CD14-positive monocyte (primary cell): Measurements from ENCODE around the gene FKBP5. TPM values are rescaled to one million over a fixed set of nuclear protein-coding genes. Genes with fewer than 3 reads are reported as not detected.
"Not testable (repeated sequence)": the region's sequence is repeated elsewhere in the genome, so short reads cannot be mapped to it uniquely, and the experiment has no call there.

Experiments
- DNase-seq, 3 donors: peaks; one replicate each; pipeline ENCODE4 v3.0.0-alpha.2; 2011 to 2022
- H2AFZ ChIP-seq: 2 replicates; pipeline ENCODE4 v1.6.0; 2012; ENCODE audit warnings: mild to moderate bottlenecking, low read depth, low read length, inconsistent platforms; ENCODE audit not compliant: insufficient read depth, poor library complexity, severe bottlenecking
- H3K27ac ChIP-seq, 2 donors: 1 replicate in 1 of 2; 2 replicates in 1 of 2; pipeline ENCODE4 v1.5.1; 2012 to 2013; ENCODE audit warnings: low read length in 2 of 2, control low read depth in 1 of 2, inconsistent platforms in 1 of 2, low read depth in 1 of 2, mild to moderate bottlenecking in 1 of 2
- H3K27me3 ChIP-seq, 2 donors: one replicate each; pipeline versions ENCODE4 v1.6.0 to v1.6.1; 2011 to 2013; ENCODE audit warnings: low read length in 2 of 2; ENCODE audit not compliant: control insufficient read depth in 2 of 2, insufficient read depth in 2 of 2
- H3K36me3 ChIP-seq, 2 donors: replicated peaks in 1 of 2; 1 replicate in 1 of 2; 2 replicates in 1 of 2; pipeline versions ENCODE4 v1.5.1 to v1.6.1; 2012 to 2013; ENCODE audit warnings: low read length in 2 of 2, control low read depth in 1 of 2, inconsistent platforms in 1 of 2, mild to moderate bottlenecking in 1 of 2; ENCODE audit not compliant: insufficient read depth in 2 of 2, control insufficient read depth in 1 of 2
- H3K4me1 ChIP-seq, 2 donors: 1 replicate in 1 of 2; 2 replicates in 1 of 2; pipeline versions ENCODE4 v1.5.1 to v1.6.1; 2012 to 2013; ENCODE audit warnings: low read length in 2 of 2, control low read depth in 1 of 2, inconsistent platforms in 1 of 2, mild to moderate bottlenecking in 1 of 2, moderate library complexity in 1 of 2; ENCODE audit not compliant: insufficient read depth in 2 of 2, control insufficient read depth in 1 of 2
- H3K4me2 ChIP-seq: replicated peaks from 2 replicates; pipeline ENCODE3; 2012; ENCODE audit warnings: low read length, moderate library complexity, mild to moderate bottlenecking; ENCODE audit not compliant: poor library complexity, severe bottlenecking; ENCODE audit errors: extremely low read depth
- H3K4me3 ChIP-seq, 3 experiments: fragments of 200-600 bp in 1 of 3; sonication (generic) in 1 of 3; replicated peaks in 1 of 3; 1 replicate in 2 of 3; 2 replicates in 1 of 3; pipeline ENCODE4 v1.5.1; 2011 to 2013; ENCODE audit warnings: low read length in 3 of 3, mild to moderate bottlenecking in 3 of 3, control low read depth in 2 of 3, low read depth in 2 of 3, inconsistent platforms in 1 of 3, moderate library complexity in 1 of 3
- H3K79me2 ChIP-seq: 2 replicates; pipeline ENCODE4 v1.6.0; 2012; ENCODE audit warnings: mild to moderate bottlenecking, control low read depth, inconsistent platforms, low read length, moderate library complexity; ENCODE audit not compliant: insufficient read depth
- H3K9ac ChIP-seq: 2 replicates; pipeline ENCODE4 v1.6.0; 2017; ENCODE audit warnings: low read length, mild to moderate bottlenecking; ENCODE audit not compliant: insufficient read depth, poor library complexity, severe bottlenecking
- H3K9me3 ChIP-seq, 2 donors: replicated peaks in 1 of 2; 1 replicate in 1 of 2; 2 replicates in 1 of 2; pipeline versions ENCODE4 v1.5.1 to v1.6.1; 2012 to 2013; ENCODE audit warnings: low read length in 2 of 2, control low read depth in 1 of 2; ENCODE audit not compliant: control insufficient read depth in 1 of 2, insufficient read depth in 1 of 2
- H4K20me1 ChIP-seq: 2 replicates; pipeline ENCODE4 v1.6.0; 2012; ENCODE audit warnings: mild to moderate bottlenecking, low read length, control low read depth, moderate library complexity; ENCODE audit not compliant: insufficient read depth
- H3K27ac Mint-ChIP-seq, 7 donors: one replicate each; pipeline ENCODE4 v1.8.0; 2020; ENCODE audit warnings: mild to moderate bottlenecking in 7 of 7, mixed read lengths in 7 of 7, moderate library complexity in 6 of 7, inconsistent platforms in 2 of 7
- H3K27me3 Mint-ChIP-seq, 3 donors: one replicate each; pipeline ENCODE4 v1.8.0; 2021 to 2022; ENCODE audit warnings: low read depth in 3 of 3, mild to moderate bottlenecking in 3 of 3, mixed read lengths in 3 of 3, moderate library complexity in 3 of 3, inconsistent platforms in 1 of 3
- H3K36me3 Mint-ChIP-seq, 2 donors: one replicate each; pipeline ENCODE4 v1.8.0; 2020; ENCODE audit warnings: mixed read lengths in 2 of 2, inconsistent platforms in 1 of 2, mild to moderate bottlenecking in 1 of 2
- H3K4me1 Mint-ChIP-seq: one replicate; pipeline ENCODE4 v1.8.0; 2020; ENCODE audit warnings: mild to moderate bottlenecking, mixed read lengths
- H3K4me3 Mint-ChIP-seq, 2 donors: one replicate each; pipeline ENCODE4 v1.8.0; 2020; ENCODE audit warnings: mild to moderate bottlenecking in 2 of 2, mixed read lengths in 2 of 2, moderate library complexity in 1 of 2
- H3K9me3 Mint-ChIP-seq, 7 donors: one replicate each; pipeline ENCODE4 v1.8.0; 2020 to 2022; ENCODE audit warnings: mixed read lengths in 7 of 7, mild to moderate bottlenecking in 6 of 7, moderate library complexity in 6 of 7, inconsistent platforms in 2 of 7
- CTCF ChIP-seq: fragments of 200-600 bp; IDR thresholded peaks from one replicate; pipeline ENCODE4 v1.8.0; 2022; ENCODE audit warnings: antibody characterized with exemption, mild to moderate bottlenecking
- WGBS: methylation state at CpG from one replicate; pipeline ENCODE4 v1.1.5; 2013; ENCODE audit warnings: missing lambda C conversion rate; ENCODE audit not compliant: insufficient coverage; 5-methylcytosine and 5-hydroxymethylcytosine counted together
- intact Hi-C, 2 donors: fragments of 100-400 bp; cut with micrococcal nuclease; formaldehyde crosslinking; loops; one replicate each; pipeline versions ENCODE4 v1.15.0 to v1.15.1; 2023
- polyA plus RNA-seq, 3 donors: library from polyadenylated mRNA; depleted of rRNA in 1 of 3; unstranded in 2 of 3; stranded (reverse) in 1 of 3; fragments of 300-500 nt in 2 of 3; fragments of >200 nt in 1 of 3; fragmentation: Illumina TruSeq in 2 of 3; gene quantifications; 1 replicate in 2 of 3; 2 replicates in 1 of 3; pipeline ENCODE4 v1.2.3, GENCODE V29; 2012 to 2021

The FKBP5 gene
- polyA plus RNA-seq, 3 donors, result 20.2 to 58.5 (median 56.9) TPM

- 100% methylated on average over 3 of the region's 3 CpGs for WGBS
- Histone ChIP-seq H3K27ac (no peak overlapping the region), H3K27me3 (no peaks in the 10 kb centered on the region), H3K79me2 (no peaks in the 10 kb centered on the region), H3K4me2 (no peak overlapping the region), H4K20me1 (no peaks in the 10 kb centered on the region), H3K36me3 (no peaks in the 10 kb centered on the region), H3K4me1 (peaks cover 28 to 54% of the 10 kb centered on the region in 2 donors), H2AFZ (no peak overlapping the region), H3K4me3 (no peak overlapping the region), H3K9me3 (no peaks in the 10 kb centered on the region), H3K9ac (no peak overlapping the region)
- Mint-ChIP-seq H3K27me3 (no peaks in the 10 kb centered on the region), H3K4me1 (peaks cover 35% of the 10 kb centered on the region), H3K9me3 (peaks cover 0 to 2% (median 0%) of the 10 kb centered on the region in 7 donors), H3K36me3 (no peaks in the 10 kb centered on the region), H3K4me3 (no peak overlapping the region), H3K27ac (peak overlapping the region in 2 of 7 donors; percentile 8 to 50)
- no peak for DNase-seq
- TF ChIP-seq CTCF, result no peak
- intact Hi-C loops, result loop anchor here (5.0 to 10.0 kb wide), 2 partner anchors 213 to 441 kb away; partner anchors contain the start of gene DEF6 (in 1 of the 2)
Measured at GRCh38 chr6:35735452-35735851, 46.7 kb upstream of the FKBP5 start.

GRCh38 chr6:35734319-35734718 lies 45.6 kb upstream of the FKBP5 start:
- H3K27ac Mint-ChIP-seq, H3K4me2 ChIP-seq, H3K27ac ChIP-seq, H4K20me1 ChIP-seq, H3K4me3 Mint-ChIP-seq, H3K27me3 ChIP-seq, H3K36me3 Mint-ChIP-seq, H3K27me3 Mint-ChIP-seq, H3K9me3 ChIP-seq, H3K36me3 ChIP-seq, H3K9me3 Mint-ChIP-seq, H3K4me3 ChIP-seq, DNase-seq, H2AFZ ChIP-seq, H3K9ac ChIP-seq, H3K79me2 ChIP-seq: not testable (repeated sequence)
- 94% methylated on average over 7 of the region's 12 CpGs for WGBS
- intact Hi-C loops, result loop anchor here (5.0 to 10.0 kb wide), 2 partner anchors 42 to 440 kb away; partner anchors contain the start of gene DEF6 (in 1 of the 2)
- H3K4me1 Mint-ChIP-seq, result peaks cover 41% of the 10 kb centered on the region
- peaks cover 34 to 58% of the 10 kb centered on the region in 2 donors for H3K4me1 ChIP-seq
